Gastroesophageal sphincter (tissue), 4 donors: ENCODE data around the gene ULK1. TPM values are rescaled to one million over a fixed set of nuclear protein-coding genes. Genes with fewer than 3 reads are reported as not detected.

Experiments used
- ATAC-seq: fragments of 150-250 bp; one replicate; pipeline ENCODE4 v1.9.1; 2016; ENCODE audit warnings: mild to moderate bottlenecking, moderate library complexity
- H3K27ac ChIP-seq, 4 donors: fragments of 200-600 bp; sonication (generic) in 3 of 4; 1 replicate in 3 of 4; 2 replicates in 1 of 4; pipeline ENCODE4 v1.5.1; 2016 to 2019
- H3K27me3 ChIP-seq: fragments of 200-600 bp; sonication (generic); one replicate; pipeline ENCODE4 v1.5.1; 2019
- H3K36me3 ChIP-seq, 2 donors: fragments of 200-600 bp; sonication (generic); one replicate each; pipeline ENCODE4 v1.5.1; 2019; ENCODE audit warnings: control low read depth in 1 of 2
- H3K4me1 ChIP-seq, 3 donors: fragments of 200-600 bp; sonication (generic); 1 replicate in 2 of 3; 2 replicates in 1 of 3; pipeline ENCODE4 v1.5.1; 2016 to 2019; ENCODE audit warnings: control low read depth in 2 of 3
- H3K4me3 ChIP-seq, 2 donors: fragments of 200-600 bp; sonication (generic); one replicate each; pipeline ENCODE4 v1.5.1; 2019; ENCODE audit warnings: mild to moderate bottlenecking in 1 of 2, moderate library complexity in 1 of 2
- H3K9me3 ChIP-seq, 3 donors: fragments of 200-600 bp; sonication (generic); one replicate each; pipeline ENCODE4 v1.5.1; 2017 to 2019; ENCODE audit warnings: control low read depth in 2 of 3
- CTCF ChIP-seq, 4 experiments: fragments of 200-600 bp in 2 of 4; fragments of 450-650 bp in 2 of 4; sonication (generic) in 1 of 4; IDR thresholded peaks; one replicate each; pipeline ENCODE4 v1.5.1; 2017 to 2019; ENCODE audit warnings: antibody characterized with exemption in 4 of 4, mild to moderate bottlenecking in 2 of 4, moderate library complexity in 2 of 4
- EP300 ChIP-seq: sonication (generic); formaldehyde crosslinking; IDR thresholded peaks from one replicate; pipeline ENCODE4 v1.6.1; 2017; ENCODE audit warnings: antibody characterized with exemption, mild to moderate bottlenecking
- POLR2A ChIP-seq, 2 donors: fragments of 450-650 bp; IDR thresholded peaks; one replicate each; pipeline ENCODE4 v1.6.1; 2017; ENCODE audit warnings: antibody characterized with exemption in 2 of 2, mild to moderate bottlenecking in 2 of 2, moderate library complexity in 1 of 2
- POLR2AphosphoS5 ChIP-seq: sonication (generic); formaldehyde crosslinking; IDR thresholded peaks from one replicate; pipeline ENCODE4 v1.6.1; 2017; ENCODE audit warnings: antibody characterized with exemption
- WGBS, 2 donors: methylation state at CpG; one replicate each; pipeline ENCODE4 v1.1.5; 2018; ENCODE audit warnings: low coverage in 1 of 2; 5-methylcytosine and 5-hydroxymethylcytosine counted together
- total RNA-seq, 4 donors: library from RNA; depleted of rRNA; stranded (reverse); fragments of >200 nt; gene quantifications; one replicate each; pipeline ENCODE4 v1.1.0, GENCODE V29; 2016

The ULK1 gene
- total RNA-seq, 4 donors from 2014 or later: 10.0 to 34.2 (median 21.8) TPM

- peaks cover 0 to 1% (median 0%) of the 10 kb centered on the region in 3 donors for H3K4me1 ChIP-seq
- no peak for ATAC-seq
- H3K9me3 ChIP-seq: no peaks in the 10 kb centered on the region
- no peak overlapping the region for H3K4me3 ChIP-seq
- no peaks in the 10 kb centered on the region for H3K27me3 ChIP-seq
- no peak overlapping the region for H3K27ac ChIP-seq
- WGBS, 2 donors: 95 to 98% methylated on average over 4 to 5 of the region's 10 CpGs
- TF ChIP-seq POLR2AphosphoS5 (no peak), POLR2A (IDR thresholded peaks at IDR 0.05) (no peak), EP300 (no peak), CTCF (IDR thresholded peaks at IDR 0.05) (no peak)
- peaks cover 0 to 61% of the 10 kb centered on the region in 2 donors for H3K36me3 ChIP-seq
These were observed 49.5 kb downstream of the ULK1 start for GRCh38 chr12:131943876-131944275.

GRCh38 chr12:131944601-131945251 is 50.3 kb downstream of the ULK1 start:
- no peak overlapping the region for H3K27ac ChIP-seq
- H3K9me3 ChIP-seq: no peaks in the 10 kb centered on the region
- TF ChIP-seq POLR2AphosphoS5 (no peak), CTCF (IDR thresholded peaks at IDR 0.05) (no peak), EP300 (no peak), POLR2A (IDR thresholded peaks at IDR 0.05) (no peak)
- no peaks in the 10 kb centered on the region for H3K27me3 ChIP-seq
- peaks cover 0 to 7% (median 0%) of the 10 kb centered on the region in 3 donors for H3K4me1 ChIP-seq
- peaks cover 0 to 52% of the 10 kb centered on the region in 2 donors for H3K36me3 ChIP-seq
- ATAC-seq: no peak
- H3K4me3 ChIP-seq: no peak overlapping the region
- WGBS, 2 donors: 95 to 96% methylated on average over 4 to 5 of the region's 35 CpGs

GRCh38 chr12:131946757-131947156 is 52.3 kb downstream of the ULK1 start:
- Histone ChIP-seq H3K9me3 (no peaks in the 10 kb centered on the region), H3K4me3 (no peak overlapping the region), H3K4me1 (peaks cover 0 to 21% (median 8%) of the 10 kb centered on the region in 3 donors), H3K27me3 (no peaks in the 10 kb centered on the region), H3K27ac (no peak overlapping the region), H3K36me3 (peaks cover 0 to 34% of the 10 kb centered on the region in 2 donors)
- 70 to 76% methylated on average over 6 of the region's 6 CpGs for WGBS, 2 donors
- TF ChIP-seq EP300: no peak
- TF ChIP-seq CTCF (IDR thresholded peaks at IDR 0.05): no peak
- TF ChIP-seq POLR2A (IDR thresholded peaks at IDR 0.05): no peak
- no peak for TF ChIP-seq POLR2AphosphoS5
- no peak for ATAC-seq

- Histone ChIP-seq H3K27ac (peak overlapping the region in 1 of 4 donors; percentile 89), H3K4me3 (no peak overlapping the region), H3K36me3 (peaks cover 0 to 26% of the 10 kb centered on the region in 2 donors), H3K9me3 (no peaks in the 10 kb centered on the region), H3K27me3 (no peaks in the 10 kb centered on the region), H3K4me1 (peaks cover 0 to 29% (median 9%) of the 10 kb centered on the region in 3 donors)
- no peak for ATAC-seq
- WGBS, 2 donors: 31 to 35% methylated on average over 6 to 8 of the region's 8 CpGs
- TF ChIP-seq CTCF (IDR thresholded peaks at IDR 0.05) (no peak), EP300 (no peak), POLR2AphosphoS5 (no peak), POLR2A (IDR thresholded peaks at IDR 0.05) (no peak)
These were observed 53.1 kb downstream of the ULK1 start for GRCh38 chr12:131947482-131948027.
